ENCODE data around the gene ACSM2B.
"Not testable (repeated sequence)": the region's sequence is repeated elsewhere in the genome, so short reads cannot be mapped to it uniquely, and the experiment has no call there.

Gene ACSM2B

GRCh38 chr16:20576145-20576544 is at the start of gene ACSM2B:
ACSM2B (minus strand) TSS chr16:20576367; CDS start chr16:20564845, 11,522 bp downstream.
- H3K4me3 ChIP-seq (ENCODE audit: low read depth, low read length); H3K27me3 ChIP-seq (ENCODE audit: control insufficient read depth, insufficient read depth, low read length); H3K27ac ChIP-seq (ENCODE audit: low read depth, low read length); H3K9me3 ChIP-seq (ENCODE audit: control insufficient read depth, insufficient read depth, low read depth, low read length); H3K4me1 ChIP-seq (ENCODE audit: control insufficient read depth, insufficient read depth, low read length); H3K9ac ChIP-seq (ENCODE audit: low read length); H3K36me3 ChIP-seq (ENCODE audit: control insufficient read depth, insufficient read depth, low read length): not testable (repeated sequence)

GRCh38 chr16:20624882-20625807 is 49.0 kb upstream of the ACSM2B start:
- Histone ChIP-seq H3K9ac (ENCODE audit: low read length) (no peak overlapping the region), H3K4me3 (ENCODE audit: low read depth, low read length) (no peak overlapping the region), H3K4me1 (ENCODE audit: control insufficient read depth, insufficient read depth, low read length) (no peaks in the 10 kb centered on the region), H3K36me3 (ENCODE audit: control insufficient read depth, insufficient read depth, low read length) (no peaks in the 10 kb centered on the region), H3K27me3 (ENCODE audit: control insufficient read depth, insufficient read depth, low read length) (no peaks in the 10 kb centered on the region), H3K27ac (ENCODE audit: low read depth, low read length) (no peak overlapping the region), H3K9me3 (ENCODE audit: control insufficient read depth, insufficient read depth, low read depth, low read length) (no peaks in the 10 kb centered on the region)

GRCh38 chr16:20624205-20624604 is 48.0 kb upstream of the ACSM2B start:
- no peak overlapping the region for H3K27ac ChIP-seq (ENCODE audit: low read depth, low read length)
- no peaks in the 10 kb centered on the region for H3K36me3 ChIP-seq (ENCODE audit: control insufficient read depth, insufficient read depth, low read length)
- no peaks in the 10 kb centered on the region for H3K27me3 ChIP-seq (ENCODE audit: control insufficient read depth, insufficient read depth, low read length)
- H3K9ac ChIP-seq (ENCODE audit: low read length) = no peak overlapping the region
- no peak overlapping the region for H3K4me3 ChIP-seq (ENCODE audit: low read depth, low read length)
- no peaks in the 10 kb centered on the region for H3K4me1 ChIP-seq (ENCODE audit: control insufficient read depth, insufficient read depth, low read length)
- no peaks in the 10 kb centered on the region for H3K9me3 ChIP-seq (ENCODE audit: control insufficient read depth, insufficient read depth, low read depth, low read length)

- no peaks in the 10 kb centered on the region for H3K4me1 ChIP-seq (ENCODE audit: control insufficient read depth, insufficient read depth, low read length)
- no peak overlapping the region for H3K4me3 ChIP-seq (ENCODE audit: low read depth, low read length)
- H3K27ac ChIP-seq (ENCODE audit: low read depth, low read length) = no peak overlapping the region
- H3K27me3 ChIP-seq (ENCODE audit: control insufficient read depth, insufficient read depth, low read length) = no peaks in the 10 kb centered on the region
- no peaks in the 10 kb centered on the region for H3K36me3 ChIP-seq (ENCODE audit: control insufficient read depth, insufficient read depth, low read length)
- no peaks in the 10 kb centered on the region for H3K9me3 ChIP-seq (ENCODE audit: control insufficient read depth, insufficient read depth, low read depth, low read length)
- H3K9ac ChIP-seq (ENCODE audit: low read length) = no peak overlapping the region
Measured at GRCh38 chr16:20622498-20622870, 46.3 kb upstream of the ACSM2B start.

- H3K4me3 ChIP-seq (ENCODE audit: low read depth, low read length) = no peak overlapping the region
- no peak overlapping the region for H3K9ac ChIP-seq (ENCODE audit: low read length)
- H3K4me1 ChIP-seq (ENCODE audit: control insufficient read depth, insufficient read depth, low read length) = no peaks in the 10 kb centered on the region
- H3K9me3 ChIP-seq (ENCODE audit: control insufficient read depth, insufficient read depth, low read depth, low read length) = no peaks in the 10 kb centered on the region
- H3K27me3 ChIP-seq (ENCODE audit: control insufficient read depth, insufficient read depth, low read length) = no peaks in the 10 kb centered on the region
- no peak overlapping the region for H3K27ac ChIP-seq (ENCODE audit: low read depth, low read length)
- H3K36me3 ChIP-seq (ENCODE audit: control insufficient read depth, insufficient read depth, low read length) = no peaks in the 10 kb centered on the region
Measured at GRCh38 chr16:20621406-20621805, 45.2 kb upstream of the ACSM2B start.

- Histone ChIP-seq H3K36me3 (ENCODE audit: control insufficient read depth, insufficient read depth, low read length) (no peaks in the 10 kb centered on the region), H3K9me3 (ENCODE audit: control insufficient read depth, insufficient read depth, low read depth, low read length) (no peaks in the 10 kb centered on the region), H3K4me1 (ENCODE audit: control insufficient read depth, insufficient read depth, low read length) (no peaks in the 10 kb centered on the region), H3K27ac (ENCODE audit: low read depth, low read length) (no peak overlapping the region), H3K27me3 (ENCODE audit: control insufficient read depth, insufficient read depth, low read length) (no peaks in the 10 kb centered on the region), H3K4me3 (ENCODE audit: low read depth, low read length) (no peak overlapping the region), H3K9ac (ENCODE audit: low read length) (no peak overlapping the region)
Measured at GRCh38 chr16:20620770-20621169, 44.6 kb upstream of the ACSM2B start.

GRCh38 chr16:20620003-20620402 is 43.8 kb upstream of the ACSM2B start:
- H3K36me3 ChIP-seq (ENCODE audit: control insufficient read depth, insufficient read depth, low read length) = no peaks in the 10 kb centered on the region
- no peaks in the 10 kb centered on the region for H3K9me3 ChIP-seq (ENCODE audit: control insufficient read depth, insufficient read depth, low read depth, low read length)
- H3K27ac ChIP-seq (ENCODE audit: low read depth, low read length) = no peak overlapping the region
- H3K27me3 ChIP-seq (ENCODE audit: control insufficient read depth, insufficient read depth, low read length) = no peaks in the 10 kb centered on the region
- no peaks in the 10 kb centered on the region for H3K4me1 ChIP-seq (ENCODE audit: control insufficient read depth, insufficient read depth, low read length)
- H3K4me3 ChIP-seq (ENCODE audit: low read depth, low read length) = no peak overlapping the region
- H3K9ac ChIP-seq (ENCODE audit: low read length) = no peak overlapping the region

- Histone ChIP-seq H3K4me1 (ENCODE audit: control insufficient read depth, insufficient read depth, low read length) (no peaks in the 10 kb centered on the region), H3K27ac (ENCODE audit: low read depth, low read length) (no peak overlapping the region), H3K9ac (ENCODE audit: low read length) (no peak overlapping the region), H3K36me3 (ENCODE audit: control insufficient read depth, insufficient read depth, low read length) (no peaks in the 10 kb centered on the region), H3K9me3 (ENCODE audit: control insufficient read depth, insufficient read depth, low read depth, low read length) (no peaks in the 10 kb centered on the region), H3K27me3 (ENCODE audit: control insufficient read depth, insufficient read depth, low read length) (no peaks in the 10 kb centered on the region), H3K4me3 (ENCODE audit: low read depth, low read length) (no peak overlapping the region)
Measured at GRCh38 chr16:20617271-20617670, 41.1 kb upstream of the ACSM2B start.

GRCh38 chr16:20614186-20615141 is 38.3 kb upstream of the ACSM2B start:
- Histone ChIP-seq H3K4me3 (ENCODE audit: low read depth, low read length) (no peak overlapping the region), H3K4me1 (ENCODE audit: control insufficient read depth, insufficient read depth, low read length) (no peaks in the 10 kb centered on the region), H3K9ac (ENCODE audit: low read length) (no peak overlapping the region), H3K36me3 (ENCODE audit: control insufficient read depth, insufficient read depth, low read length) (no peaks in the 10 kb centered on the region), H3K9me3 (ENCODE audit: control insufficient read depth, insufficient read depth, low read depth, low read length) (no peaks in the 10 kb centered on the region), H3K27ac (ENCODE audit: low read depth, low read length) (no peak overlapping the region), H3K27me3 (ENCODE audit: control insufficient read depth, insufficient read depth, low read length) (no peaks in the 10 kb centered on the region; the same call in 1 of the 2 replicates)

GRCh38 chr16:20613481-20614185 is 37.5 kb upstream of the ACSM2B start:
- no peaks in the 10 kb centered on the region for H3K9me3 ChIP-seq (ENCODE audit: control insufficient read depth, insufficient read depth, low read depth, low read length)
- no peak overlapping the region for H3K9ac ChIP-seq (ENCODE audit: low read length)
- H3K36me3 ChIP-seq (ENCODE audit: control insufficient read depth, insufficient read depth, low read length) = no peaks in the 10 kb centered on the region
- no peaks in the 10 kb centered on the region for H3K4me1 ChIP-seq (ENCODE audit: control insufficient read depth, insufficient read depth, low read length)
- no peak overlapping the region for H3K4me3 ChIP-seq (ENCODE audit: low read depth, low read length)
- H3K27me3 ChIP-seq (ENCODE audit: control insufficient read depth, insufficient read depth, low read length) = no peaks in the 10 kb centered on the region; the same call in 1 of the 2 replicates
- H3K27ac ChIP-seq (ENCODE audit: low read depth, low read length) = no peak overlapping the region

All from HUES6 (cell line).